Activated T-helper 1 cell treated with Interleukin-2 at 50 U/mL for 16 hours (primary cell): ENCODE data around the gene ADGRG2.
"Not testable (repeated sequence)": the region's sequence is repeated elsewhere in the genome, so short reads cannot be mapped to it uniquely, and the experiment has no call there.

Experiments used
- DNase-seq: peaks from one replicate; pipeline ENCODE4 v3.0.0-alpha.2; 2020; ENCODE audit warnings: low read depth

ADGRG2 gene

GRCh38 chrX:19086102-19086772 is 36.0 kb downstream of the ADGRG2 start:
- DNase-seq: no peak

- DNase-seq: no peak
Measured at GRCh38 chrX:19085666-19086065, 36.6 kb downstream of the ADGRG2 start.

DNA sequence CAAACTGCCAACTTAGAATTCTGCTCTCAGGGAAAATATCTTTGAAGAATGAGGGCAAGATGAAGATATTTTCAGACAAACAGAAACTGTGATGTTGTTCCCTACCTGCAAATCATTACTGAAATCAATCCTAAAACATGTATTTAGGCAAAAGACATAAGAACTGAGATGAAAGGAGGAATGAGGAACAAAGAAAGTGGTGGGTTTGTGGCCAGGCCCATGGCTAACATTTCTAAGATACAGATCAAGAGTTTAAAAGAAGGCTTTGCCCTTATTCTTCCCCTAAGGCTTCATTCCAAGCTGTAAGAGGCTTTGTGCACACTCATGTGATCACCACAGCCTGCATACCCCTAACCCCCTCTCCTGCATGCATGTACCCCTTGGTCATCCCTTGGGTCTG is 46.5 kb downstream of the ADGRG2 start:
- DNase-seq: no peak

- no peak for DNase-seq
Measured at GRCh38 chrX:19072372-19072771, 49.9 kb downstream of the ADGRG2 start.

- no peak for DNase-seq
Measured at GRCh38 chrX:19070555-19070994, 51.7 kb downstream of the ADGRG2 start.

GRCh38 chrX:19066987-19067386 is 55.3 kb downstream of the ADGRG2 start:
- not testable (repeated sequence) for DNase-seq

- DNase-seq: no peak
Measured at GRCh38 chrX:19065535-19065934, 56.7 kb downstream of the ADGRG2 start.

- no peak for DNase-seq
Measured at GRCh38 chrX:19064175-19064574, 58.1 kb downstream of the ADGRG2 start.

DNA sequence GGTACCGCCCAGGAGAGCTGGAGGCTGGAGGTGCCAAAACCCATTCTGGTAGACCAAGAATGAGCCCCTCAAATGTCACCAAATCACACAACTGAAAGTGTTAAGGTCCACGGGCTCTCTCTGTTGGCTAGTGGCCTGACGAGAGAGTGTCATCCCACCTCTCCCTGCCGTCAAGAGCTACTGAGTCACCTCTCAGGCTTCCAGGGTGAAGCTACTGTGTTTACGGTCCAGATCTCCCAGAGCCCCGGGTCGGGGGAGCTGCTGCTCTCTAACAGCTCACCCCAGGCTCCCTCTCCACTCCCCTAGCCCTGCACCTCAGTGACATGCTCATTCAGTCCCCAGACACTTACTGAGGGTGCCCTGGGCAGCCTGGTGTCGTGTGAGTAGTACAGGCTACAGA is 59.2 kb downstream of the ADGRG2 start:
- DNase-seq: no peak

DNA sequence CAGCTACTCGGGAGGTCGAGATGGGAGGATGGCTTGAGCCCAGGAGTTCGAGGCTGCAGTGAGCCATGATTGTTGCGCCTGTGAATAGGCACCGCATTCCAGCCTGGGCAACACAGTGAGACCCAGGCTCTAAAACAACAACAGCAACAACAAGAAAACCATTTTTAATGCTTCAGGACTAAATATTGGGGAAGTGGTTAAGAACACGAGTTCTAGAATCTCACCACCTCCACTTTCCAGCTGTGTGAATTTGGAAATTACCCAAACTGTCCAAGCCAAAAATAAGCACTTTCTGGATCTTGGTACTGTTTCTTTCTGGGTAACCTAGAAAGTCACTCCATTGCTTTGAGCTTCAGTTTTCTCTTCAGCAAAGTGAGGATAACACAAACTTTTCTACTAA is 63.2 kb downstream of the ADGRG2 start:
- no peak for DNase-seq

DNA sequence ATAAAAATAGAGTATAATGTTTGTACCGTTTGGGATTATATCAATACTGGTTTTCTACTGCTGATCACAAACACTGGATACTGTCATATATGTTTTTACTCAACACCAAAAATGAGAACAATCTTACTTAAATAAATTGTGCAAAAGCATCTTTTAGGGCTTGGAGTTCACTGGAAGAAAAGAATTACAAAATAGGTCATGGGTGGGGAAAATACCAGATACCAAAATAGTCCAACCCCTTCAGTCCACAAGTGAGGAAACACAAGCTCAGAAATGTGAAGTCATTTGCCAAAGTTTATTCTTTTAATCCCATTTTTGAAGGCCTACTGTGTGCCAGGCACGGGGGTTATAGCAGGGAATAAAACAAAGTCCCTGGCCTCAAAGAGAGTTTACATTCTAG is 64.4 kb downstream of the ADGRG2 start:
- DNase-seq: no peak

DNA sequence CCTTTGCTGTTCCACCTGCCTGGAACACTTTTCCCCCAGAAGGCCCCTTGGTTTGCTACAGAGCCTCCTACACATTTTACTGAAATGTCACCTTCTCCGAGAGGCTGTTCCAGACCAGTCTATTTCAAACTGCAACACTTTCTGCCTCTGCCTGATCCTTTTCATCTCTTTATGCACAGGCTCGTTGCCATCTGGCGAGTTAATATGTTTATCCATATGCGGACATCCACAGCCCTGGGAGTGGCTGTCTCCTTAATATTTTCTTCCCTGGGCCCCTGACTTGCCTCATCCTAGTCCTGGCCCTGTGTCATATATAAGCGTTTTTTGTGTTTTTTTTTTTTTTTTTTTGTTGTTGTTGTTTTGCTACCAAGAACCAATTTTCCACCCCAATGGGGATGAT is 73.2 kb downstream of the ADGRG2 start:
- no peak for DNase-seq

- DNase-seq: no peak
Measured at GRCh38 chrX:19046343-19047215, 75.7 kb downstream of the ADGRG2 start.

DNA sequence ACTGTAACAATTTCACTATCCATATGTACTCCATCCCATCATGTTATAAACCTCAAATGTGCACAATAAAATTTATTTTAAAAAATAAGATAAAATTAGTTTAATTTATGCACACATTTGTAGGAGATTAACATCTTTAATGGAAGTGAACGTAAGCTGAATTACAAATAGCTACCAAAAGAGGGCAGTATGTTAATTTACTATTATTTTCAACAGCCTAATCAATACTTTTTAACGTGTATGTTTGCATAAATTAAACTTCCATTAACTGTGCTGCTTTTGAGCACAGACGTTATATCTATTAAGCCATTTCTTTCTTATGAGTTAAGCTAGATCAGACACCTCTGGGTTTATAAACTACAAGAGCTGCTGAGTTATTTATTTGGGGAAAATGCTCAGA is 81.9 kb downstream of the ADGRG2 start:
- DNase-seq: no peak

- no peak for DNase-seq
Measured at GRCh38 chrX:19034025-19034424, 88.2 kb downstream of the ADGRG2 start.

- DNase-seq: no peak
Measured at GRCh38 chrX:19030805-19031204, 91.5 kb downstream of the ADGRG2 start.

GRCh38 chrX:19028560-19028959 is 93.7 kb downstream of the ADGRG2 start:
- DNase-seq: no peak

DNA sequence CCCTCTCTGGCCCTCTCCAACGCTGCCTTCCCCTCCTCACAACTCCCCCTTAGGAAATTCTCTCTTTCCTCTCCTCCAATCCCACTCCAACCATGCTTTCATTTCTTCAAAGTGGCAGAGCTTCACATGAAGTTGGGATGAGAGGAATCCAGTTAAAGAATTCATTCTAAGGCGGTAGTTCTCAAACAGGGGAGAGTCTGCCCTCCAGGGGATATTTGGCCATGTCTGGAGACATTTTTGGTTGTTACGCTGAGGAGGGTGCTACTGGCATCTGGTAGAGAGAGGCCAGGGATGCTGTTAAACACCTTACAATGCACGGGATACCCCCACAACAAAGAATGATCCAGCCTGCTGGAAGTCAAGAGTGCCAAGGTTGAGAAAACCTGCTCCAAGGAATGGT is 97.9 kb downstream of the ADGRG2 start:
- DNase-seq: no peak

DNA sequence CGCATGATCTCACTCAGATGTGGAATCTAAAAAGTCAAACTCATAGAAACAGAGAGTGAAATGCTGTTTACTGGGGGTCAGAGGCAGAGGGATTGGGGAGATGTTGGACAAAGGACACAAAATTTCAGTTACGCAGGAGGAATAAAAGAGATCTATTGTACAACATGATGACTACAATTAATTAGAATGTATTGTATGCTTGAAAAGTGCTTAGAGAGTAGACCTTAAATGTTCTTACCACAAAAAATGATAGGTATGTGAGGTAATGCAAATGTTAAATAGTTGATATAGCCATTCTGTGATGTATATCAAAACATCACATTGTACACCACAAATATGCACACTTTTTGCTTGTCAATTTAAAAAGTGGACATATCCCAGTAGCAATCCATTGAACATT is 102.3 kb downstream of the ADGRG2 start:
- DNase-seq: no peak

- DNase-seq: no peak
Measured at GRCh38 chrX:19017271-19017670, 105.0 kb downstream of the ADGRG2 start.

DNA sequence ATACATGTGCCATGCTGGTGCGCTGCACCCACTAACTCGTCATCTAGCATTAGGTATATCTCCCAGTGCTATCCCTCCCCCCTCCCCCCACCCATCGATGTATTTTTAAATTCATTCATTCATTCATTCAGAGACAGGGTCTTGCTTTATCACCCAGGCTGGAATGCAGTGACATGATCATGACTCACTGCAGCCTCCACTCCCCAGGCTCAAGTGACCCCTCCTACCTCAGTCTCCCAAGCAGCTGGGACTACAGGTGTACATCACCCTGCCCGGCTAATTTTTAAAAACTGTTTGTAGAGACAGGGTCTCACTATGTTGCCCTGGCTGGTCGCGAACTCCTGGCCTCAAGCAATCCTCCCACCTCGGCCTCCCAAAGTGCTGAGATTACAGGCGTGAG is 105.7 kb downstream of the ADGRG2 start:
- DNase-seq: not testable (repeated sequence)

- DNase-seq: no peak
Measured at GRCh38 chrX:19007868-19008267, 114.4 kb downstream of the ADGRG2 start.

DNA sequence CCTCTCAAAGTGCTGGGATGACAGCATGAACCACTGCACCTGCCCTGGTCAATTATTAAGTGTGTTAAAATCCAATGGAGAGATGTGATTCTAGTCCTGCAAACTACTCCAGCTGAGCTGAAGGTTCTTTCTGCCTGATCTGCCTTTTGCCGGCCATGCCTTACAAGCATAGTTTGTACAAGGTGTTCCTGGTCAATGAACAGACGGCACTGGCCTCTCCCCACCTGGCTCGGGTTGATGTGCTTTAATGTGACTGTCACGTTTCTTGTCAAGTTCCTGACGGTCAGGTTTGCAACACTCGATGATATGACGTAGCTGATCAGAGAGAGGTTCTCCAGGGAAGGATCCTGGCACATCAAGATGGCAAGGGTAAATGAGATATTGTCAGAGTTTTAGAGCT is 115.3 kb downstream of the ADGRG2 start:
- DNase-seq: no peak

GRCh38 chrX:19005909-19006308 is 116.4 kb downstream of the ADGRG2 start:
- DNase-seq: no peak
